Ectodermal cell (in vitro differentiated cells): ENCODE measurements around the gene FGF3.
A peak's percentile ranks its signal among the peaks of the same experiment; 100 is the strongest.
"Not testable (repeated sequence)": the region's sequence is repeated elsewhere in the genome, so short reads cannot be mapped to it uniquely, and the experiment has no call there.

Source experiments
- H3K27ac ChIP-seq: 2 replicates; pipeline ENCODE4 v1.7.0; 2013; ENCODE audit warnings: mild to moderate bottlenecking, low read depth, low read length; ENCODE audit not compliant: insufficient read depth, poor library complexity, severe bottlenecking
- H3K27me3 ChIP-seq: 2 replicates; pipeline ENCODE4 v1.7.0; 2013; ENCODE audit warnings: mild to moderate bottlenecking, low read length; ENCODE audit not compliant: insufficient read depth, control insufficient read depth, poor library complexity, severe bottlenecking
- H3K36me3 ChIP-seq: one replicate; pipeline ENCODE4 v1.7.0; 2013; ENCODE audit warnings: low read length; ENCODE audit not compliant: control insufficient read depth, insufficient read depth
- H3K4me1 ChIP-seq: one replicate; pipeline ENCODE4 v1.7.0; 2013; ENCODE audit warnings: low read length; ENCODE audit not compliant: control insufficient read depth, insufficient read depth
- H3K4me3 ChIP-seq: 2 replicates; pipeline ENCODE4 v1.7.0; 2013; ENCODE audit warnings: low read depth, low read length, control low read depth; ENCODE audit not compliant: insufficient read depth
- H3K9me3 ChIP-seq: 2 replicates; pipeline ENCODE4 v1.7.0; 2013; ENCODE audit warnings: mild to moderate bottlenecking, low read length, moderate library complexity; ENCODE audit not compliant: control insufficient read depth
- WGBS, 2 experiments: methylation state at CpG; one replicate each; pipeline ENCODE4 v1.1.7; 2013; ENCODE audit warnings: missing lambda C conversion rate in 2 of 2; 5-methylcytosine and 5-hydroxymethylcytosine counted together

FGF3 gene

DNA sequence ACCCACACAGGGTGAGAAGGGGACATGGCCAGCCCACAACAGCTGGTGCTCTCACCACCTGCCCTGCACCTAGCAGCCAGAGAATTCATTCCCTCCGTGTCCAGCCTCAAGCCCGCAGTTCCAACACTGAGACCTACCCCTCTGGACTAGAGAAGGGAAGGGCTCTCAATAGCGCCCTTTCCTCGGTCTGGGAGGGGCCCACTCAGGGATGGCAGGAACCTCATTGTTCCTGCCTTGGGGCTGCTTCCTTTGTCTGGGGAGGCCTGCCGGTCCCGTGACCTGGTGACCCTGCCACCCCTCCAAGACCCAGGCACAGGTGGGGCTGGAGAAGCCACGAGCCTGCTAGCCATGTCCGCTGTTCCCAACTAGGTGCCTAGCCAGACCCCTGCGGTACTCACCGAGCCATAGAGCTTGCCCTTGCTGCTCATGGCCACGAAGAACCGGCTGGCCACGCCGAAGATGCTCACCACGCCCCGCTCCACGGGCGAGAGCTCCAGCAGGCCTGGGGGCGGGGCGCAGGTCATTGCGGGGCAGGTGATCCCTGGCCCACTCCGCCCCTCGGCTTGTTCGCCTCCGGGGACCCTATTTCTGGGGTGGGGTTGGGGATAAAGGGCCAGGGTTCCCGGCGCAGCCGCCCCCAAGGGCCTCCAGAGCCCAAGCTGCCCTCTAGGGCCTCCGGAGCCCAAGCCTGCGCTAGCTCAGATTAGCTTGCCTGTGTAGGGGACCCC is 45.4 kb downstream of the FGF3 start:
- no peak overlapping the region for H3K27ac ChIP-seq
- H3K36me3 ChIP-seq, result no peaks in the 10 kb centered on the region
- H3K27me3 ChIP-seq, result peaks cover 71% of the 10 kb centered on the region
- WGBS, 2 experiments, result 43 to 46% methylated on average over 30 of the region's 30 CpGs
- H3K4me1 ChIP-seq, result peaks cover 37% of the 10 kb centered on the region
- peak overlapping the region; percentile 29 for H3K4me3 ChIP-seq
- H3K9me3 ChIP-seq, result no peaks in the 10 kb centered on the region

DNA sequence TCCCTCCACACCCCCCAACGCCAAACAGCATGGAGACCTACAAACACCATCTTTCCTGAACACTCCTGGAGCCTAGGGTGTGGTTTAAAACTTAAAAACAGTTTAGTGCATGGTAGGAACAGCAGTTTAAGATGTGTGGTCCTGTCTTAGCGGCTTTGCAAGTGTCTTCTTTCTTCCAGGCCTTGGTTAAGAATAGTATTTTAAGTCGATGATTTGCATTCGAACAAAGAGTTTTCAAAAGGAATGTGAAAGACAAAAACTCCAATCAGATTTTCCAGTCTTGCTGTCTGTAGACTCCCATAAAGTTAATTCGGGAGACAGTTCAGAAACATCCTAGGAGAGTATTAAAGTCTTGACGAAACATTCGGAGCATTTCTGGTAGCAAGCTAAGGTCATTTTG is 47.8 kb downstream of the FGF3 start:
- Histone ChIP-seq H3K4me1 (peaks cover 37% of the 10 kb centered on the region), H3K27ac (no peak overlapping the region), H3K9me3 (no peaks in the 10 kb centered on the region), H3K4me3 (no peak overlapping the region), H3K27me3 (peaks cover 59% of the 10 kb centered on the region), H3K36me3 (no peaks in the 10 kb centered on the region)
- WGBS, 2 experiments, result 18 to 21% methylated on average over 6 to 7 of the region's 7 CpGs

DNA sequence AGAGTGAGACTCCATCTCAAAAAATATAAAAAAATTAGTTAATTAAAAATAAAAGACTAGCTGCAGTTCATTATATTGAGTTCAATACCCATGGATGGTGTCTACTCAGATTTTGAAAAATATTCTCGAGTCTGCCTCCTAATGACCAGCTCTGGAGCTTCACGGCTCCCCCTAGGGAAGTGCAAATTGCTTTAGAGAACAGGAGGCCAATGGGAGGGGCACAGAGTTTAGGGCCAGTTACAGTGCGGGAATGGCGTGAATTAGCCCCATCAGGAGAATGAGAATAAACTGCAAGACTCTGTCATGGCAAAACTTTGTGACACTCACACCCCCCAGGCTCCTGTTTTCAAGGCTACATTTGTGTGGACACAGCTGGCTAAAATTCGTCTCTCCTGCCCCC is 48.7 kb downstream of the FGF3 start:
- peaks cover 36% of the 10 kb centered on the region for H3K4me1 ChIP-seq
- 13 to 14% methylated on average over 5 of the region's 5 CpGs for WGBS, 2 experiments

DNA sequence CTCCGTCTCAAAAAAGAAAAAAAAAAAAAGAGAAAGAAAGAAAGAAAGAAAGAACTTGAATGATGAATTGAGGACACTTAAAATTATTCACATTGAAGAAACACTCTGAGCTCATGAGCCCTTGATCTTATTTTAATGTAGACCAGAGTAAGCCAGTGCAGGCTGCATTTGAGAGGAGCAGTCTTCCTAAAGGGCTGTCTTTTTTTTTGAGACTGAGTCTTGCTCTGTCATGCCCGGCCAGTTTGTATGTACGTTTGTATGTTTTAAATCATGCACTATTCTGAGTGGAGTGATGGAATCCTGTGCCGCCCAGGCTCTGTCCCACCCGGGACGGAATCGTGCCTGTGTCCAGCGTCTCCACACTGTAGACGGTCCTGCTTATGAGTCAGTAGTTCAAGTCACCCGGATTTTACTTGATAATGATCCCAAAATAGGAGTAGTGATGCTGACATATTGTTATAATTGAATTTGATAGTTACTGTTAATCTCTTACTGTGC is 53.7 kb downstream of the FGF3 start:
- no peaks in the 10 kb centered on the region for H3K27me3 ChIP-seq
- peaks cover under 1% of the 10 kb centered on the region for H3K4me1 ChIP-seq
- H3K27ac ChIP-seq, result no peak overlapping the region
- H3K36me3 ChIP-seq, result no peaks in the 10 kb centered on the region
- no peaks in the 10 kb centered on the region for H3K9me3 ChIP-seq
- no peak overlapping the region for H3K4me3 ChIP-seq
- WGBS, 2 experiments, result 81 to 88% methylated on average over 10 of the region's 10 CpGs

More for the DNA sequence above, 48.7 kb downstream of the FGF3 start:
- H3K9me3 ChIP-seq, result no peaks in the 10 kb centered on the region
- no peak overlapping the region for H3K4me3 ChIP-seq
- H3K36me3 ChIP-seq, result no peaks in the 10 kb centered on the region
- H3K27ac ChIP-seq, result no peak overlapping the region
- peaks cover 49% of the 10 kb centered on the region for H3K27me3 ChIP-seq

DNA sequence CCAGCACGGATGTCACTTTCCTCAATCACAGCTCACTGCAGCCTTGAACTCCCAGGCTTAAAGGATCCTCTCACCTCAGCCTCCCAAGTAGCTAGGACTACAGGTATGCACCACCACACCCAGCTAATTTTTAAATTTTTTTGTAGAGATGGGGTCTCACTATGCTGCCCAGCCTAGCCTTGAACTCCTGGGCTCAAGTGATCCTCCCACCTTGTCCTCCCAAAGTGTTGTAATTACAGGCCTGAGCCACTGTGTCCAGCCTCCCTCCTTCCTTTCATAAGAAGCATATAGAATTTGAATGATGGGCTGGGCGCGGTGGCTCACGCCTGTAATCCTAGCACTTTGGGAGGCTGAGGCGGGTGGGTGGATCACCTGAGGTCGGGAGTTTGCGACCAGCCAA is 54.3 kb downstream of the FGF3 start:
- H3K9me3 ChIP-seq, H3K27me3 ChIP-seq, H3K4me3 ChIP-seq, H3K27ac ChIP-seq, H3K36me3 ChIP-seq, H3K4me1 ChIP-seq: not testable (repeated sequence)
- WGBS, 2 experiments, result 89 to 95% methylated on average over 7 of the region's 7 CpGs

DNA sequence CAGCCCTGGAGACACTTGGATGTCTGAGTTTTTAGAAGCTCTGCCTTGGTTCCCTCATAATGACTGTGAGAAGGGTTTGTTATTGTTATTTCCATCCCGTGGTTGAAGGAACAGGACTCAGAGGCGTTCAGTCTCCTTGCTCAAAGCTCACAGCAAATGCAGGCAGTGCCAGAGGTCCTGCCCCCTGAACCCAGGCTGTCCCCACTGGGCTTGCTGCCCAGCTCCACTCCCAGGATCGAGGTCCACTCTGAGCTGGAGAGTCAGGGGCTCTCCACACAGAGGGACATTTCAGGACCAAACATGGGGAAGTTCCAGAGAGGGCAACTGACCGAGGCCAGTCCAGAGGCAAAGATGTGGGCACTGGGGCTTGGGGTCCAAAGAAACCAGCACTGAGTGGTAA is 58.9 kb downstream of the FGF3 start:
- Histone ChIP-seq H3K27me3 (no peaks in the 10 kb centered on the region), H3K4me3 (no peak overlapping the region)
- WGBS, 2 experiments, result 89% methylated on average over 4 of the region's 4 CpGs

More for the DNA sequence above, 58.9 kb downstream of the FGF3 start:
- Histone ChIP-seq H3K36me3 (no peaks in the 10 kb centered on the region), H3K4me1 (no peaks in the 10 kb centered on the region), H3K9me3 (no peaks in the 10 kb centered on the region), H3K27ac (no peak overlapping the region)
